GM11168 (cell line): ENCODE results near the gene SMCO3.
"Not testable (repeated sequence)": the region's sequence is repeated elsewhere in the genome, so short reads cannot be mapped to it uniquely, and the experiment has no call there.

ENCODE experiments used
- in situ Hi-C: fragments of 300-500 bp; cut with MboI; formaldehyde crosslinking; loops from one replicate; pipeline ENCODE4 v1.12.0; 2022; ENCODE audit warnings: low sequenced_read_pairs; ENCODE audit not compliant: unreplicated experiment

Gene SMCO3

GRCh38 chr12:14776236-14776961 is 37.6 kb downstream of the SMCO3 start:
- in situ Hi-C loops: no loop called here

- in situ Hi-C loops: no loop called here
Measured at GRCh38 chr12:14775636-14775980, 38.4 kb downstream of the SMCO3 start.

GRCh38 chr12:14774906-14775635 is 38.9 kb downstream of the SMCO3 start:
- in situ Hi-C loops: no loop called here

GRCh38 chr12:14774074-14774905 is 39.7 kb downstream of the SMCO3 start:
- in situ Hi-C loops: no loop called here

- in situ Hi-C loops: no loop called here
Measured at GRCh38 chr12:14773685-14774073, 40.3 kb downstream of the SMCO3 start.

GRCh38 chr12:14772946-14773345 is 41.0 kb downstream of the SMCO3 start:
- in situ Hi-C loops: no loop called here

- in situ Hi-C loops: no loop called here
Measured at GRCh38 chr12:14771651-14772137, 42.3 kb downstream of the SMCO3 start.

GRCh38 chr12:14770496-14771461 is 43.2 kb downstream of the SMCO3 start:
- in situ Hi-C loops: no loop called here

GRCh38 chr12:14769969-14770495 is 44.0 kb downstream of the SMCO3 start:
- in situ Hi-C loops: no loop called here

- in situ Hi-C loops: no loop called here
Measured at GRCh38 chr12:14769466-14769968, 44.5 kb downstream of the SMCO3 start.

- in situ Hi-C loops: no loop called here
Measured at GRCh38 chr12:14768823-14769405, 45.1 kb downstream of the SMCO3 start.

- in situ Hi-C loops: no loop called here
Measured at GRCh38 chr12:14767617-14768016, 46.4 kb downstream of the SMCO3 start.

- in situ Hi-C loops: no loop called here
Measured at GRCh38 chr12:14766649-14767215, 47.2 kb downstream of the SMCO3 start.

- in situ Hi-C loops: not testable (repeated sequence)
Measured at GRCh38 chr12:14766020-14766419, 48.0 kb downstream of the SMCO3 start.

- in situ Hi-C loops: no loop called here
Measured at GRCh38 chr12:14765398-14765797, 48.6 kb downstream of the SMCO3 start.

- in situ Hi-C loops: not testable (repeated sequence)
Measured at GRCh38 chr12:14759711-14760280, 54.2 kb downstream of the SMCO3 start.

GRCh38 chr12:14756334-14757143 is 57.4 kb downstream of the SMCO3 start:
- in situ Hi-C loops: no loop called here
